ENCODE results near the gene LBX1.

DNA sequence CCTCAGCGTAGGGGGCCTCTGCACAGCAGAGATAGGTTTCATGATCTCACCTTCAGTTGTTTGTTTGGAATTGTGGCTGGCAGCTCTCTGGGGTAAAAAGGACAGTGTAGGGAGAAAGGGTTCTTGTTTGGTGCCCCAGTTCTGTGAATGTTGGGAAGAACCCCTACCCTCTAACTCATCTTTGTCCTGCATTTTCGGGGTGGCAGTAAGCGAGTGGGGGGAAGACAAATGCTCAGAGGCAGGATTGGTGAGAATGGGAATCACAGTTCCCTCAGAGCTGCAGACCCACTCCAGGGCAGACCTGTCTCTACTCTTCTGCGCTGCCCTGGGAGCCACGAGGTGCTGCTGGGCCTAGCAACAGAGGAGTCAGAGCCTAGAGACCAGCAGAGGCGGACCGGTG lies 1.8 kb upstream of the LBX1 start:
- TF ChIP-seq, protein P1, sequence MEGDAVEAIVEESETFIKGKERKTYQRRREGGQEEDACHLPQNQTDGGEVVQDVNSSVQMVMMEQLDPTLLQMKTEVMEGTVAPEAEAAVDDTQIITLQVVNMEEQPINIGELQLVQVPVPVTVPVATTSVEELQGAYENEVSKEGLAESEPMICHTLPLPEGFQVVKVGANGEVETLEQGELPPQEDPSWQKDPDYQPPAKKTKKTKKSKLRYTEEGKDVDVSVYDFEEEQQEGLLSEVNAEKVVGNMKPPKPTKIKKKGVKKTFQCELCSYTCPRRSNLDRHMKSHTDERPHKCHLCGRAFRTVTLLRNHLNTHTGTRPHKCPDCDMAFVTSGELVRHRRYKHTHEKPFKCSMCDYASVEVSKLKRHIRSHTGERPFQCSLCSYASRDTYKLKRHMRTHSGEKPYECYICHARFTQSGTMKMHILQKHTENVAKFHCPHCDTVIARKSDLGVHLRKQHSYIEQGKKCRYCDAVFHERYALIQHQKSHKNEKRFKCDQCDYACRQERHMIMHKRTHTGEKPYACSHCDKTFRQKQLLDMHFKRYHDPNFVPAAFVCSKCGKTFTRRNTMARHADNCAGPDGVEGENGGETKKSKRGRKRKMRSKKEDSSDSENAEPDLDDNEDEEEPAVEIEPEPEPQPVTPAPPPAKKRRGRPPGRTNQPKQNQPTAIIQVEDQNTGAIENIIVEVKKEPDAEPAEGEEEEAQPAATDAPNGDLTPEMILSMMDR (IDR thresholded peaks at IDR 0.05): no peak
- TF ChIP-seq POLR2AphosphoS5 (IDR thresholded peaks at IDR 0.05) (no peak), POLR2A (IDR thresholded peaks at IDR 0.05) (no peak)

All from prostate gland (tissue), 2 donors.